ENCODE data around the gene GATA1. TPM values are rescaled to one million over a fixed set of nuclear protein-coding genes. Genes with fewer than 3 reads are reported as not detected.
"Not testable (repeated sequence)": the region's sequence is repeated elsewhere in the genome, so short reads cannot be mapped to it uniquely, and the experiment has no call there.

The GATA1 gene
- total RNA-seq, 1 donor from 2014 or later, result not detected

DNA sequence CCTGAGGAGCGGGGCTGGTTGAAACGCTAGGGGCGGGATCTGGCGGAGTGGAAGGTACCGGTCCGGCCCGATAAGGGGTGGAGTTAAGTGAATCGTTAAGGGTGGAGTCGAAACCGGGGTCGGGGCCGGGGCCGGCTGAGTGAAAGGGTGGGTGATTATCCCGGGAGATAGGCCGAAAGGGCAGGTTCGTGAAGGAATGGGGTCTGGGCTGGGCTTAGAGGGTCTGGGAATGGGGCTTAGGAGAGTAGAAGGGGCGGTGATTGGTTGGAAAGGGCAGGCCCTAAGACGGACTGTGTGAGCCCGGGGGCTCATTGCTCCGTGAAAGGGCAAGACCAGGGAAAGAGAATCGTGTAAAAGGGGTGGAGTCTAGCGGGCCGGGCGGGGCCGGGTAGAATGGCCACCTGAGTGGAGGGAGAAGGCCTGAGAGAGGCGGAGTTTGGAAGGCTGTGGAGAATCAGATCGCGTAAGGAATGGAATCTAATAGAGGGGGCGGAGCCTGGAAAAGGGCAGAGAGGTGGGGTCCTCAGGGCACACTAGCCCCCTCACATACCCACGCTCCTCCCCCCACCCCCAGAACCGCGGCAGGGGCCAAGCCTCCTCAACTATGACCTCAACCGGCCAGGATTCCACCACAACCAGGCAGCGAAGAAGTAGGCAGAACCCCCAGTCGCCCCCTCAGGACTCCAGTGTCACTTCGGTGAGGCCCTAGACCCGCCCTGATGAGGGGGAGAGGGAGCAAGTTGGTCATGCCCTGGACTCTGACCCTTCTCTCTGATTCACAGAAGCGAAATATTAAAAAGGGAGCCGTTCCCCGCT lies 15.9 kb downstream of the GATA1 start:
- DNase-seq (ENCODE audit: low spot score), result peak; percentile 85
- intact Hi-C loops (cut with DNase I), result loop anchor here (5.0 to 10.0 kb wide), 4 partner anchors 65 to 240 kb away; partner anchors contain the start of genes SUV39H1 and TFE3

DNA sequence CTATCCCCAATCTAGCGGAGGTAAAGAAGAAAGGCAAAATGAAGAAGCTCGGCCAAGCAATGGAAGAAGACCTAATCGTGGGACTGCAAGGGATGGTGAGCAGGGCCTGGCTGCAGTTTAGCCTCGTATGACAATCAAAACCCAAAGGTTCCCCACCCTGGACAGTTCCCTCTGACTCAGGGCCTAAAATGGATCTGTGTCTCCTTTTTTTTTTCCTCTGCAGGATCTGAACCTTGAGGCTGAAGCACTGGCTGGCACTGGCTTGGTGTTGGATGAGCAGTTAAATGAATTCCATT lies 16.5 kb downstream of the GATA1 start:
- intact Hi-C loops (cut with DNase I), result loop anchor here (5.0 to 10.0 kb wide), 4 partner anchors 66 to 239 kb away; partner anchors contain the start of genes SUV39H1 and TFE3
- no peak for DNase-seq (ENCODE audit: low spot score)

DNA sequence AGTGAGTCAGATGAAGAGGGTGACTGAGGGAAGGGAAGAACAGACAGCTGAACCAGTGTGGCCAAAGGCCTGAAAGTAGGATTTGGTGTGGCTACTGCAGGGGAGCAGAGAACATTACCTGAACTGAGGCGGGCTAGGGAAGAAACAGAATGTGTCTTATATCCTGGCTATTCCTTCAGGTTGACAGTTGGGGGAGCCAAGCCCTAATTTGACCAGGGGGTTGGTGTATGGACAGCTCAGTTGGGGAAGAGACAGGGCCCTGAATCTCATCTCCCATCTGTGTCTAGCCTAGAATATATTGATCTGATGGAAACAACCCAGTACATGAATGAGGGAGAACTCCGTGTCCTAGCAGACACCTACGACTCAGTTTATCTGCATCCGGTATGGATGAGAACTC lies 19.7 kb downstream of the GATA1 start:
- intact Hi-C loops (cut with DNase I), result loop anchor here (10.0 kb wide), 1 partner anchor 111 kb away; the partner anchor contains the start of gene SUV39H1
- DNase-seq (ENCODE audit: low spot score), result no peak

DNA sequence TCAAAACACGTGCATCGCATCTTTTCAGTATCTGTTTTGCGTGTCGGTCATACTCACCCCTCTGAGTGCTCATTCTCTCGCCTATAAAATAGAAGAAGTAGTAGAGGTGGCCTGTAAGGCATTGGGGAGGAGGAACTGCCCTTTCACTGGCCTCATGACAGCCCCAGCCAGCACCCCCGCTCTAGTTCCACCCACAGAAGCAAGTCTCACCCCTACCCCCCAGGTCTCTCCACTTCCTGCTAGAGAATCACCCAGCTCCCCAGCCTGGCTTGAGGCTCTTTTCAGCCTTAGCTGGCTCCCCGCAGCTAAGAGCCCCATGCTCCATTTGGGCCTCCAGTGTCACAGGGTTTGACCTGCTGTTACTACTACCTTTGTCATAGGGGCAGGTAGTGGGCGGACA lies 27.3 kb downstream of the GATA1 start:
- DNase-seq (ENCODE audit: low spot score), result no peak
- intact Hi-C loops (cut with DNase I), result no loop called here

DNA sequence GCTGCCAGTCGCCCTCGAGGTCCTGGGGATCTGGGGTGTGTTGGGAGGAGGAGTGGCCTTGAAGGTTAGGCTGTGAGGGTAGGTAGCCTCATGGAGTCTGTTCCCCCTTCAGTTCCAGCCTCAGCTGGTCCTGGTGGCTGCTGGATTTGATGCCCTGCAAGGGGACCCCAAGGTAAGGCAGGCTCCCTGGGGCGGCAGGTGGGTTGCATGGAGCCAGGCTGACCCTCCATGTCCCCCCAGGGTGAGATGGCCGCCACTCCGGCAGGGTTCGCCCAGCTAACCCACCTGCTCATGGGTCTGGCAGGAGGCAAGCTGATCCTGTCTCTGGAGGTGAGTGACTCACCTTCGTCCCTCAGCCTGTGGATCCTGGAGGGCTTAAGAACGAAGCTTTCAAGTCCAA lies 28.3 kb downstream of the GATA1 start:
- intact Hi-C loops (cut with DNase I), result no loop called here
- DNase-seq (ENCODE audit: low spot score), result no peak

DNA sequence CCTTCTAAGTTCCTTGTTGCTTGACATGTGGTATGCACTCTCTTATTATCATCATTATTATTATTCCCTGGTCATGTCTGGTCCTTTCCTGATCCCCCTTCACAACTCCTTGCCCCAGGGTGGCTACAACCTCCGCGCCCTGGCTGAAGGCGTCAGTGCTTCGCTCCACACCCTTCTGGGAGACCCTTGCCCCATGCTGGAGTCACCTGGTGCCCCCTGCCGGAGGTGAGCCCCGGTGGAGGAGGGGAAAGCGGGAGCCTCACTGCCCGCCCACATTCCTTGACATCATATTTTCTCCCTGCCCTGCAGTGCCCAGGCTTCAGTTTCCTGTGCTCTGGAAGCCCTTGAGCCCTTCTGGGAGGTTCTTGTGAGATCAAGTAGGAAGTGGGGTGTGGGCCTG lies 28.9 kb downstream of the GATA1 start:
- intact Hi-C loops (cut with DNase I), result no loop called here
- no peak for DNase-seq (ENCODE audit: low spot score)

DNA sequence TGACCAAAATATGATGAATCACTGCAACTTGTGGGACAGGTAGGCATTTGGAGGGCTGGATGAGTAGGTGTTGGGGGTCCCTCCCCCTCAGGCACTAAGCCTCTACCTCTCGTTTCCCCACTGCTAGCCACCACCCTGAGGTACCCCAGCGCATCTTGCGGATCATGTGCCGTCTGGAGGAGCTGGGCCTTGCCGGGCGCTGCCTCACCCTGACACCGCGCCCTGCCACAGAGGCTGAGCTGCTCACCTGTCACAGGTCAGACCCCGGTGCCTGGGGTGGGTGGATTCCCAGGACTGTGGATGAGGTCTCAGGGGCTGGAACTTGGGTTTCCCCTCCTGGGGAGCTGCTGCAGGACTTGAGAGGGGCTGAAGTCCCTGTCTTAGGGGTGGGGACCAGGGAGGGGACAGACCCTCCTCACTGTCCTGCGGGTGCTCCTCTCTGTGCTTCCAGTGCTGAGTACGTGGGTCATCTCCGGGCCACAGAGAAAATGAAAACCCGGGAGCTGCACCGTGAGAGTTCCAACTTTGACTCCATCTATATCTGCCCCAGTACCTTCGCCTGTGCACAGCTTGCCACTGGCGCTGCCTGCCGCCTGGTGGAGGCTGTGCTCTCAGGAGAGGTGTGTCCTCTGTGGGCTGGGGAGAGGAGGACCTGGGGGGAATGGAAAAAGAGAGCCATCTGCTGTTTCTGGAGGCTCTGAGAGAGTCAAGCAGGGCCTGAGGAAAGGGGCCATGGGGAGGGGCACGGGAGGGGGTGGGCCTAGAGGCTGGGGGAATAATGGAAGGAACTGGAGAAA lies 29.8 kb downstream of the GATA1 start:
- DNase-seq (ENCODE audit: low spot score), result no peak
- intact Hi-C loops (cut with DNase I), result no loop called here

DNA sequence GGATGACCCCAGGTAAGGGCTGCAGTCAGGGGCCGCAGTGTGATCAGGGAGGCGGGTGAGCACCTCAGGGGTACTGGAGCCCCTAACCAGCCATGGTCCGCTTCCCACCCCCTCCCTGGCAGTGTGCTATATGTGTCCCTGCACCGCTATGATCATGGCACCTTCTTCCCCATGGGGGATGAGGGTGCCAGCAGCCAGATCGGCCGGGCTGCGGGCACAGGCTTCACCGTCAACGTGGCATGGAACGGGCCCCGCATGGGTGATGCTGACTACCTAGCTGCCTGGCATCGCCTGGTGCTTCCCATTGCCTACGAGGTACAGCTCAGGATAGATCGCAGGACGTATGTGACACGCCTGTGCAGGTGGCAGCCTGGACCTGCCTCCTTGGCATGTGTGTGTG lies 31.7 kb downstream of the GATA1 start:
- intact Hi-C loops (cut with DNase I), result no loop called here
- DNase-seq (ENCODE audit: low spot score), result no peak

DNA sequence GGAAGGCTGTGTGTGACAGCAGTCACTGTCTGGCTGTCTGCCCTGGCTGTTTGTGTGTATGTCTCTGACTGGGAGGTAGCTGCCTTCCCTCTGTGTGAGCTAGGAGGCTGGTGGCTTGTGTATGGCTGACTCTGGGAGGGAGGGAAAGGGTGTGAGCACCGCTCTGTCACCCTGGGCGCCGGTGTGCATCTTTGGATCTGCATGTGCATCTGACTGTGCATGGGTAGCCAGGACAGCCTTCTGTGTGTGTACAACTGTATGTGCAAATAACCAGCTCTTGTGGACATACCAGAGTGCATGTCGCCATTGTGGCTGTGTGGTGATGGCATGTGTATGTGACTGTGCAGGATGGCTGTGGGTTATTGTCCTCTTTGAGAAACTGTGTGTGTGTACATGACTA lies 32.5 kb downstream of the GATA1 start:
- intact Hi-C loops (cut with DNase I), result no loop called here
- no peak for DNase-seq (ENCODE audit: low spot score)

DNA sequence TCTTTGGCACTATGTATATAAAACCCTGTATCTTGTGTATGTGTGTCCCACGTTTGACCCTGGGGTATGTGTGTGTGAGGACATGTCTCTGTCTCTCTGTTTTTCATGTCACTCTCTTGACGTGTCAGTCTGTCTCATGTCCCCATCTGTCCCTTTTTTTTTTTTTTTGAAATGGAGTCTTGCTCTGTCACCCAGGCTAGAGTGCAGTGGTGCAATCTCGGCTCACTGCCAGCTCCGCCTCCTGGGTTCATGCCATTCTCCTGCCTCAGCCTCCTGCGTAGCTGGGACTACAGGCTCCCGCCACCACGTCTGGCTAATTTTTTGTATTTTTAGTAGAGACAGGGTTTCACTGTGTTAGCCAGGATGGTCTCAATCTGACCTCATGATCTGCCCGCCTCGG lies 33.0 kb downstream of the GATA1 start:
- DNase-seq (ENCODE audit: low spot score); intact Hi-C loops (cut with DNase I): not testable (repeated sequence)

DNA sequence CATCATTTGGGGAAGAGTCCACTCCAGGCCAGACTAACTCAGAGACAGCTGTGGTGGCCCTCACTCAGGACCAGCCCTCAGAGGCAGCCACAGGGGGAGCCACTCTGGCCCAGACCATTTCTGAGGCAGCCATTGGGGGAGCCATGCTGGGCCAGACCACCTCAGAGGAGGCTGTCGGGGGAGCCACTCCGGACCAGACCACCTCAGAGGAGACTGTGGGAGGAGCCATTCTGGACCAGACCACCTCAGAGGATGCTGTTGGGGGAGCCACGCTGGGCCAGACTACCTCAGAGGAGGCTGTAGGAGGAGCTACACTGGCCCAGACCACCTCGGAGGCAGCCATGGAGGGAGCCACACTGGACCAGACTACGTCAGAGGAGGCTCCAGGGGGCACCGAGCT lies 36.7 kb downstream of the GATA1 start:
- intact Hi-C loops (cut with DNase I), result no loop called here
- DNase-seq (ENCODE audit: low spot score), result no peak

DNA sequence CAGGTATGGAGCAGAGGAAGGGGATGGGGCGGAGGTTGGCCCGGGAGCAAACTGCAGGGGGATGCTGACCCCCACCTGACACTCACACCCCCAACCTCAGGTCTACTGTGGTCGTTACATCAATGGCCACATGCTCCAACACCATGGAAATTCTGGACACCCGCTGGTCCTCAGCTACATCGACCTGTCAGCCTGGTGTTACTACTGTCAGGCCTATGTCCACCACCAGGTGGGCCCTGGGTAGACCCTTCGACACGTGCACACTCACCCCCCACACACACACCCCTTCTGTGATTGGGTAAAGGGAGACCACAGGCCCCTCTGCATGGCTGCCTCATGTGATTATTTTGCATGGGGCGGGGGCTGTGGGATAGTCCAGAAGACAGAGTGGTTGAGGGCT lies 37.7 kb downstream of the GATA1 start:
- intact Hi-C loops (cut with DNase I), result no loop called here

DNA sequence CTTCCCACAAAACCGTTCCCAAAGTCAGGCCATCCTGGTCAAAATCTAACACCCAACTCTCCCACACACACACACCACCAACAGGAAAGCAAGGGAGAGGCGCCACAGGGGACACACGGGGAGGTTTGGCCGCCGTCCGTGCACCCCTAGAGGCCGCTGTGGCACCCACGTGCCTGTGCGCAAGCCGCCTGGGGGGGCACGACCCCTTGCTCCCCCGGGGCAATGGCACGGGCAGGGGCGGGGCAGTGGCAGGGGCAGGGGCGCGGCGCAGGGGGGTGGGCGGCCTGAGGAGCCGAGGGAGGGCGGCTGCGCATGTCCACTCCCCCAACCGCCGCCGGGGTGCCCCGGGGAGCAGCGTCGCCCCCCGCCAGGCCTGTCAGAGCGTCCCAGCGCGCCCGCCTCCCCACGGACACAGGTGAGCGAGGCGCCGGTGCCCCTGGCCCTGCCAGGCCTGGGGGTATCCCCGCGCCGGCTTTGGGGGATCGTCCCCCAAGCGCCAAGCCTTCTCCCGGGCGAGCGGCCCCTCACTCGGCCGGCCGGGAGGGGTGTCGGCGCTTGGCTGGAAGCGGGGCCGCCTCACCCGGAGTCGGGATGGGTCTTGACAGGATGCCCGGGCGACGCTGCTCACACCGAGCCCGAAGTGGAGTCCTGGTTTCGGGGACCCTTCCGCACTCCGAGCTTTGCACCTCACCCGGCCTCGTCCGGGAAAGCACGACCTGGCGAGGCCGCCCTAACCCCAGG lies 39.9 kb downstream of the GATA1 start, which contains the start of gene ERAS:
Gene ERAS (plus strand): TSS at position 379 of the 741 bp plus-strand sequence. CDS start 2,611 bp downstream, outside the sequence.
- peak; percentile 36 for DNase-seq (ENCODE audit: low spot score)
- intact Hi-C loops (cut with DNase I), result no loop called here

More for the DNA sequence above, 37.7 kb downstream of the GATA1 start:
- peak; percentile 58 for DNase-seq (ENCODE audit: low spot score)

DNA sequence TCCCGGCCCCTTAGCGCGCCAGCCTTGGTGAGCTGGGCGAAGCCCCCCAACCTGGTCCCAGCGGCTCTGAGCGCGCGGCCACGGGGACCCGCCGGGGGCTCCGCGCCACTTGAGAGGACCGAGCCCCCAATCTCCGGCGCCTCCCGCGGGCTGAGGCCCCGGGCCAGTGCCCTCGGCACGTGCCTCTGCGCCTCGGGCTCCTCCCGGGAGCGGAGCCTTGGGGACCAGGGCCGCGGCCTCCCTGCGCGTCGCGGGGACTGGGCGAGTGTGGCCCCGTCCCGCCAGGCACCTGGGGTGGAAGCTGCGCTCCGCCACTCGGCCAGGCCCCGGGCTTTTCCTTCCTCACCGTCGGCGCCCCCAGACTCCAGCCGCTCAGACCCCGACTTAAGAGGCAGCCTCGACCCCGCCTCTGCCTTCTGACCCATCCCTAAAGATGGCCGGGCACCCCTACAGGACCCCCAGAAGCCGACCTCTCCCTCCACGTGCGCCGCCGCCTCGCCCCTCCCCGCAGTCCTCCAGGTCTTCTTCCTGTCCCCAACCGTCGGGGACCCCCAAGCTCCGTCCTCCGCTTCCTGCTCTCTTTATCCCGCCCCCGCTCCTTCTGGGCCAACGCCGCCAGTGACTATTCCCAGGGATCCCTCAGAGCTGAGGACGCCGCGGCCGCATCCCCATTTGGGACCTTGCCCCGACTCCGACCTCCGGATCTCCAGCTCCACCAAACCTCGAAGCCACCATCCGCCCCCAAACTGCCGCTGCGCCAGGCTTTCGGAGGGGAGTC lies 40.7 kb downstream of the GATA1 start:
- intact Hi-C loops (cut with DNase I), result no loop called here

DNA sequence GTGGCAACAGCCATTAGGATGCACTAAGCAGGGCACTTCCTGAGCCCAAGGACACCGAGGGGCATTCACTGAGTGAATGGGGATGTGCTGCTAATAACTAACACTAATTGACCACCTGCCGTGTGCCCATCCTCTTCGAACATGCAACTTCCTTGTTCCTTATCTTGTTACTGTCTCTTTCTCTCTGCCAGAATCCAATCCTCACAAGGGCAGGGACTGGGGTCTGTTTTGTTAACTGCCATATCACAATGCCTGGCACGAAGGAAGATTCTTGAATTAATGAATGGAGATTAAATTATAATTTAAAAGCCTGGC lies 41.2 kb downstream of the GATA1 start:
- intact Hi-C loops (cut with DNase I), result no loop called here
- no peak for DNase-seq (ENCODE audit: low spot score)

More for the DNA sequence above, 40.7 kb downstream of the GATA1 start:
- no peak for DNase-seq (ENCODE audit: low spot score)

DNA sequence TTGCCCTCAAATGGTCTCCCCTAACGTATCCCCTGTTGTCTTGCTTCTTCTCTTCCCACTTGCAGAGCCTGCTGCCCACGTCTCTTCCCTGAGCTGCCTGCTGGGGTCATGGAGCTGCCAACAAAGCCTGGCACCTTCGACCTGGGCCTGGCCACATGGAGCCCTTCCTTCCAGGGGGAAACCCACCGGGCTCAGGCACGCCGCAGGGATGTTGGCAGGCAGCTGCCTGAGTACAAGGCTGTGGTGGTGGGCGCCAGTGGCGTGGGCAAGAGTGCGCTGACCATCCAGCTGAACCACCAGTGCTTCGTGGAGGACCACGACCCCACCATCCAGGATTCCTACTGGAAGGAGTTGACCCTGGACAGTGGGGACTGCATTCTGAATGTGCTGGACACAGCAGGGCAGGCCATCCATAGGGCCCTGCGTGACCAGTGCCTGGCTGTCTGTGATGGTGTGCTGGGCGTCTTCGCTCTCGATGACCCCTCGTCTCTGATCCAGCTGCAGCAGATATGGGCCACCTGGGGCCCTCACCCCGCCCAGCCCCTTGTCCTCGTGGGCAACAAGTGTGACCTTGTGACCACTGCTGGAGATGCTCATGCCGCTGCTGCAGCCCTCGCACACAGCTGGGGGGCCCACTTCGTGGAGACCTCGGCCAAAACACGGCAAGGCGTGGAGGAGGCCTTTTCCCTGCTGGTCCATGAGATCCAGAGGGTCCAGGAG lies 42.8 kb downstream of the GATA1 start:
- no peak for DNase-seq (ENCODE audit: low spot score)
- intact Hi-C loops (cut with DNase I), result no loop called here

DNA sequence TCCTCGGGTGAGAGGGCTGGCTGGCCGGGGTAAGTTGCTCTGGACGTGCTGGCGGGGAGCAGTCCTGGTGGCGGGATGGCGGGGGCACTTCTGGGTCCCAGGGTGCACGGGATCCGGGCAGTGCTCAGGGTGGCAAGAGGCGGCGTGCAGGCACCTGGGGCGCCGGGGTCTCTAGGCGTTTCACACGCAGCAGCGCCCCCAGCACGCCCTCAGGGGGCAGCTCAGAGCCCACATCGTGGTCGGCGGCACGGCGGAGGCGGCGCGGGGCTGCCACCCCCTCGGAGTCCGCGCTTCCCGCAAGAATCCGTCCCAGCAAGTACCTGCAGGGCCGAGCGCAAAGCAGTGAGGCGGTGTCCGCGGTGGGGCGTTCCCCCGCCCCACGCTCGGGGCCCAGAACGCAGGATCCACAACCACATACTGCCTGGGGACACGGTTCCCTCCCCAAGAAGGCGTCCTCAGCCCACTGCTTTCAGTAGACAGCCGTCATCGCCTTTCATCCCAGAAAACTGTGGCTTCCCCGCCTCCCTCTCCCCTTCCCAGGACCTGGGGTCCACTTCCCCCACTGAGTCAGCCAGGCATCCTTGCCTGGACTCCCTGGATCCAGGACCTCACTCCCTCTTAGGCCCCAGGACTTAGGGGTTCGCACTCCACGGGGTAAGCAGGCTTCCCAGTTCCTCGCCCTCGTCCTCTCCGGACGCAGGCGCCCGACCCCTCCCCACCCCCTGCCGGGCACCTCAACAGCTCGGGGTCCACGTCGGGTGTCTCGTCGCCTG lies 44.9 kb downstream of the GATA1 start:
- intact Hi-C loops (cut with DNase I), result no loop called here
- no peak for DNase-seq (ENCODE audit: low spot score)

DNA sequence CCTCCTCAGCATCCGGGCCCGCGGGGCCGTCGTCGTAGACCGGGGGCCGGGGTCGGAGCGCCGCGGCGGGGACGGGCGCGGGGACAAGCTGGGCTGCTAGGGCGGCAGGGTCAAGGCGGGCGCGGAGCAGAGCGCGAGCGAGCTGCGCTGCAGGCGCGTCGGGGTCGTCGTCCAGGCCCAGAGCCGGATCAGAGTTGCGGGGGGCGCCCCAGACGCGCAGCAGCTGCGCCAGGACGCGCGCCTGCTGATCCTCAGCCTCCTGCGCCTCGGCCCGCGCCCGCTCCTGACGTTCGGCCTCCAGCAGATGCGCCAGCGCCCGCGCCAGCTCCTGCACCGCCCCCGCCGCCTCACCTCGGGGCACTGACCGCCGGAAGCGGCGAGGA lies 45.5 kb downstream of the GATA1 start:
- DNase-seq (ENCODE audit: low spot score), result no peak
- intact Hi-C loops (cut with DNase I), result no loop called here

Data from cardiac septum (tissue), 1 donor.